Measurements from ENCODE around the gene FDXACB1.
A peak's percentile ranks its signal among the peaks of the same experiment; 100 is the strongest.

Gene FDXACB1

GRCh38 chr11:111870886-111871692 lies 7.9 kb downstream of the FDXACB1 start, which contains the start of gene ALG9:
TSS of gene ALG9 (minus strand) at chr11:111871581. CDS start at chr11:111871482, 99 bp downstream.
- H3K27ac ChIP-seq, result peak within 1 kb of the TSS; percentile 87
- CTCF ChIA-PET, result interaction anchor here (0.6 to 2.9 kb wide), 7 partner anchors 11 to 750 kb away, joined by 3 to 15 read pairs (median 5); no protein-coding TSS in a partner anchor
- peak; percentile 38 for TF ChIP-seq CTCF (conservative IDR thresholded peaks at IDR 0.05; ENCODE audit: low read depth)
- peak; percentile 67 for DNase-seq (ENCODE audit: low spot score)
- POLR2A ChIA-PET (ENCODE audit: low non-redundant PET), result no interaction called here

GRCh38 chr11:111870522-111870885 lies 8.5 kb downstream of the FDXACB1 start:
- ChIA-PET CTCF (interaction anchor here (0.7 to 2.9 kb wide), 5 partner anchors 47 to 750 kb away, joined by 3 to 15 read pairs (median 4); no protein-coding TSS in a partner anchor), POLR2A (ENCODE audit: low non-redundant PET) (no interaction called here)
- no peak for DNase-seq (ENCODE audit: low spot score)
- TF ChIP-seq CTCF (conservative IDR thresholded peaks at IDR 0.05; ENCODE audit: low read depth), result no peak
- H3K27ac ChIP-seq, result peak overlapping the region; percentile 87

GRCh38 chr11:111870113-111870512 lies 8.9 kb downstream of the FDXACB1 start:
- ChIA-PET POLR2A (ENCODE audit: low non-redundant PET) (no interaction called here), CTCF (interaction anchor here (0.7 to 2.9 kb wide), 5 partner anchors 47 to 751 kb away, joined by 3 to 15 read pairs (median 4); no protein-coding TSS in a partner anchor)
- no peak for TF ChIP-seq CTCF (conservative IDR thresholded peaks at IDR 0.05; ENCODE audit: low read depth)
- no peak for DNase-seq (ENCODE audit: low spot score)
- H3K27ac ChIP-seq, result peak overlapping the region; percentile 37; the same call in 1 of the 2 replicates

GRCh38 chr11:111860257-111860656 lies 18.7 kb downstream of the FDXACB1 start:
- H3K27ac ChIP-seq, result no peak overlapping the region
- no peak for TF ChIP-seq CTCF (conservative IDR thresholded peaks at IDR 0.05; ENCODE audit: low read depth)
- DNase-seq (ENCODE audit: low spot score), result no peak
- CTCF ChIA-PET, result no interaction called here
- POLR2A ChIA-PET (ENCODE audit: low non-redundant PET), result no interaction called here

GRCh38 chr11:111855506-111855905 lies 23.5 kb downstream of the FDXACB1 start:
- ChIA-PET POLR2A (ENCODE audit: low non-redundant PET) (no interaction called here), CTCF (no interaction called here)
- no peak for DNase-seq (ENCODE audit: low spot score)
- no peak overlapping the region for H3K27ac ChIP-seq
- no peak for TF ChIP-seq CTCF (conservative IDR thresholded peaks at IDR 0.05; ENCODE audit: low read depth)

GRCh38 chr11:111852103-111852502 lies 26.9 kb downstream of the FDXACB1 start:
- POLR2A ChIA-PET (ENCODE audit: low non-redundant PET), result interaction anchor here (0.7 kb wide), 1 partner anchor 9 kb away, joined by 8 read pairs; no protein-coding TSS in a partner anchor
- TF ChIP-seq CTCF (conservative IDR thresholded peaks at IDR 0.05; ENCODE audit: low read depth), result no peak
- CTCF ChIA-PET, result interaction anchor here (0.7 to 0.8 kb wide), 2 partner anchors 9 to 397 kb away, joined by 3 read pairs; no protein-coding TSS in a partner anchor

More at GRCh38 chr11:111852103-111852502, 26.9 kb downstream of the FDXACB1 start:
- DNase-seq (ENCODE audit: low spot score), result no peak
- no peak overlapping the region for H3K27ac ChIP-seq

Measured in RWPE1 (cell line).